WTC11 (cell line): Measurements from ENCODE around the gene PDLIM5. TPM values are rescaled to one million over a fixed set of nuclear protein-coding genes. Genes with fewer than 3 reads are reported as not detected.

Experiments used
- ATAC-seq: fragments of 200-7000 bp; cut with Tn5 transposase; 2 replicates; pipeline ENCODE4 v1.10.0; 2021; ENCODE audit warnings: mild to moderate bottlenecking, moderate library complexity
- CTCF ChIA-PET: fragments of 300-600 bp; sonication (Branson Sonifier 250); formaldehyde crosslinking; loops from one replicate; lab custom pipeline; 2021; ENCODE audit warnings: antibody characterized with exemption; lab: Charles Lee
- POLR2A ChIA-PET: fragments of 350-600 bp; sonication (Branson Sonifier 250); formaldehyde crosslinking; loops from one replicate; lab custom pipeline; 2021; ENCODE audit warnings: antibody characterized with exemption; lab: Charles Lee
- DNase-seq: peaks from one replicate; pipeline ENCODE4 v3.0.0; 2021; ENCODE audit warnings: low spot score
- H3K27ac Mint-ChIP-seq: 2 replicates; pipeline ENCODE4 v1.8.0; 2021; ENCODE audit warnings: mixed read lengths
- H3K27me3 Mint-ChIP-seq: 2 replicates; pipeline ENCODE4 v1.8.0; 2021; ENCODE audit warnings: low read depth, mild to moderate bottlenecking, moderate library complexity, mixed read lengths
- H3K36me3 Mint-ChIP-seq: 2 replicates; pipeline ENCODE4 v1.8.0; 2021; ENCODE audit warnings: mixed read lengths
- H3K4me1 Mint-ChIP-seq: 2 replicates; pipeline ENCODE4 v1.8.0; 2022; ENCODE audit warnings: mixed read lengths
- H3K4me3 Mint-ChIP-seq: 2 replicates; pipeline ENCODE4 v1.8.0; 2021; ENCODE audit warnings: mild to moderate bottlenecking, moderate library complexity, mixed read lengths
- H3K9me3 Mint-ChIP-seq: 2 replicates; pipeline ENCODE4 v1.8.0; 2021; ENCODE audit warnings: mixed read lengths
- CDX4 ChIP-seq: fragments of 250-450 bp; sonication (Bioruptor Pico); IDR thresholded peaks from 2 replicates; pipeline ENCODE4 v1.9.0; 2021; ENCODE audit warnings: moderate library complexity, mild to moderate bottlenecking, inconsistent platforms, borderline replicate concordance
- CREB1 ChIP-seq: sonication (generic); formaldehyde crosslinking; IDR thresholded peaks from 2 replicates; pipeline ENCODE4 v1.8.0; 2023; ENCODE audit warnings: mild to moderate bottlenecking, missing genetic modification reagents
- CTCF ChIP-seq: fragments of 200-600 bp; IDR thresholded peaks from 2 replicates; pipeline ENCODE4 v1.8.0; 2022; ENCODE audit warnings: antibody characterized with exemption
- E2F4 ChIP-seq: sonication (generic); formaldehyde crosslinking; IDR thresholded peaks from 2 replicates; pipeline ENCODE4 v1.8.1; 2022; ENCODE audit warnings: low read depth, mild to moderate bottlenecking, moderate library complexity, missing genetic modification reagents, borderline replicate concordance
- EMX1 ChIP-seq: fragments of 250-450 bp; sonication (Bioruptor Pico); IDR thresholded peaks from 2 replicates; pipeline ENCODE4 v1.8.0; 2021; ENCODE audit warnings: mild to moderate bottlenecking
- ESRRA ChIP-seq: sonication (generic); formaldehyde crosslinking; IDR thresholded peaks from 2 replicates; pipeline ENCODE4 v1.8.1; 2022; ENCODE audit warnings: mild to moderate bottlenecking, missing genetic modification reagents, borderline replicate concordance
- FOXK1 ChIP-seq: sonication (generic); formaldehyde crosslinking; IDR thresholded peaks from 2 replicates; pipeline ENCODE4 v1.8.0; 2022; ENCODE audit warnings: mild to moderate bottlenecking, moderate library complexity, missing genetic modification reagents
- GRHL2 ChIP-seq: fragments of 250-450 bp; sonication (Bioruptor Pico); IDR thresholded peaks from 2 replicates; pipeline ENCODE4 v1.8.0; 2022; ENCODE audit warnings: mild to moderate bottlenecking, moderate library complexity; ENCODE audit not compliant: insufficient replicate concordance, severe bottlenecking
- GTF2I ChIP-seq: fragments of 250-450 bp; sonication (Bioruptor Pico); conservative IDR thresholded peaks from 2 replicates; pipeline ENCODE4 v1.4.0; 2021; ENCODE audit warnings: mild to moderate bottlenecking
- IRF2 ChIP-seq: sonication (generic); formaldehyde crosslinking; IDR thresholded peaks from 2 replicates; pipeline ENCODE4 v1.8.0; 2022; ENCODE audit warnings: low read depth, missing genetic modification reagents, borderline replicate concordance
- JUN ChIP-seq: sonication (generic); formaldehyde crosslinking; IDR thresholded peaks from 2 replicates; pipeline ENCODE4 v1.8.0; 2023; ENCODE audit warnings: mild to moderate bottlenecking, missing genetic modification reagents
- NFE2L1 ChIP-seq: sonication (generic); formaldehyde crosslinking; IDR thresholded peaks from 2 replicates; pipeline ENCODE4 v1.8.1; 2023; ENCODE audit warnings: missing genetic modification reagents
- NR3C1 ChIP-seq: sonication (generic); formaldehyde crosslinking; conservative IDR thresholded peaks from 2 replicates; pipeline ENCODE4 v1.8.1; 2023; ENCODE audit warnings: low read depth, mild to moderate bottlenecking, missing genetic modification reagents
- RELA ChIP-seq: sonication (generic); formaldehyde crosslinking; IDR thresholded peaks from 2 replicates; pipeline ENCODE4 v1.8.1; 2022; ENCODE audit warnings: missing genetic modification reagents, mild to moderate bottlenecking, borderline replicate concordance
- RORB ChIP-seq: fragments of 250-450 bp; sonication (Bioruptor Pico); IDR thresholded peaks from 2 replicates; pipeline ENCODE4 v1.9.0; 2021; ENCODE audit warnings: mild to moderate bottlenecking
- TP53 ChIP-seq: sonication (generic); formaldehyde crosslinking; IDR thresholded peaks from 2 replicates; pipeline ENCODE4 v1.8.1; 2023; ENCODE audit warnings: mild to moderate bottlenecking, missing genetic modification reagents
- USF1 ChIP-seq: sonication (generic); formaldehyde crosslinking; IDR thresholded peaks from 2 replicates; pipeline ENCODE4 v1.8.0; 2022; ENCODE audit warnings: mild to moderate bottlenecking, missing genetic modification reagents
- USF2 ChIP-seq: sonication (generic); formaldehyde crosslinking; IDR thresholded peaks from 2 replicates; pipeline ENCODE4 v1.8.1; 2023; ENCODE audit warnings: mild to moderate bottlenecking, missing genetic modification reagents, moderate library complexity
- ZBTB21 ChIP-seq: sonication (generic); formaldehyde crosslinking; IDR thresholded peaks from 2 replicates; pipeline ENCODE4 v1.8.1; 2023; ENCODE audit warnings: mild to moderate bottlenecking, missing genetic modification reagents, borderline replicate concordance
- ZNF138 ChIP-seq: sonication (generic); formaldehyde crosslinking; conservative IDR thresholded peaks from 2 replicates; pipeline ENCODE4 v1.8.1; 2022; ENCODE audit warnings: mild to moderate bottlenecking, moderate library complexity, missing genetic modification reagents
- ZNF232 ChIP-seq: sonication (generic); formaldehyde crosslinking; IDR thresholded peaks from 2 replicates; pipeline ENCODE4 v1.8.0; 2022; ENCODE audit warnings: mild to moderate bottlenecking, missing genetic modification reagents
- ZNF396 ChIP-seq: fragments of 250-450 bp; sonication (Bioruptor Pico); IDR thresholded peaks from 2 replicates; pipeline ENCODE4 v1.8.0; 2021; ENCODE audit warnings: mild to moderate bottlenecking, moderate library complexity, borderline replicate concordance
- total RNA-seq: library from RNA; stranded (reverse); gene quantifications from 3 replicates; pipeline ENCODE4 v1.2.3, GENCODE V29; 2021
- TF ChIP-seq, protein P1 (sequence below): sonication (generic); formaldehyde crosslinking; IDR thresholded peaks from 2 replicates; pipeline ENCODE4 v1.8.1; 2023; ENCODE audit warnings: mild to moderate bottlenecking, missing genetic modification reagents, moderate library complexity
- TF ChIP-seq, protein P2 (sequence below): sonication (generic); formaldehyde crosslinking; conservative IDR thresholded peaks from 2 replicates; pipeline ENCODE4 v1.8.1; 2022; ENCODE audit warnings: mild to moderate bottlenecking, missing genetic modification reagents
- TF ChIP-seq, protein P3 (sequence below): sonication (generic); formaldehyde crosslinking; IDR thresholded peaks from 2 replicates; pipeline ENCODE4 v1.8.1; 2022; ENCODE audit warnings: missing genetic modification reagents, borderline replicate concordance
- TF ChIP-seq, protein P4 (sequence below): sonication (generic); formaldehyde crosslinking; IDR thresholded peaks from 2 replicates; pipeline ENCODE4 v1.8.0; 2022; ENCODE audit warnings: mild to moderate bottlenecking, missing genetic modification reagents

The PDLIM5 gene
- total RNA-seq, 1 experiment from 2014 or later: 51.5 TPM

- CTCF ChIA-PET: no interaction called here
- TF ChIP-seq E2F4 (CRISPR knock-in tag) (no peak), USF1 (CRISPR knock-in tag) (no peak), GRHL2 (CRISPR knock-in tag) (no peak), FOXK1 (CRISPR knock-in tag) (no peak), CDX4 (CRISPR knock-in tag) (no peak), EMX1 (no peak), NR3C1 (no peak), GTF2I (CRISPR knock-in tag) (no peak), NFE2L1 (CRISPR knock-in tag) (no peak), RELA (CRISPR knock-in tag) (no peak), CTCF (no peak), ZNF396 (CRISPR knock-in tag) (no peak), RORB (CRISPR knock-in tag) (no peak), ZNF138 (CRISPR knock-in tag) (no peak), USF2 (CRISPR knock-in tag) (no peak), IRF2 (CRISPR knock-in tag) (no peak), TP53 (no peak), JUN (CRISPR knock-in tag) (no peak)
- TF ChIP-seq, protein P1, sequence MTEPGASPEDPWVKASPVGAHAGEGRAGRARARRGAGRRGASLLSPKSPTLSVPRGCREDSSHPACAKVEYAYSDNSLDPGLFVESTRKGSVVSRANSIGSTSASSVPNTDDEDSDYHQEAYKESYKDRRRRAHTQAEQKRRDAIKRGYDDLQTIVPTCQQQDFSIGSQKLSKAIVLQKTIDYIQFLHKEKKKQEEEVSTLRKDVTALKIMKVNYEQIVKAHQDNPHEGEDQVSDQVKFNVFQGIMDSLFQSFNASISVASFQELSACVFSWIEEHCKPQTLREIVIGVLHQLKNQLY: no peak
- TF ChIP-seq, protein P2, sequence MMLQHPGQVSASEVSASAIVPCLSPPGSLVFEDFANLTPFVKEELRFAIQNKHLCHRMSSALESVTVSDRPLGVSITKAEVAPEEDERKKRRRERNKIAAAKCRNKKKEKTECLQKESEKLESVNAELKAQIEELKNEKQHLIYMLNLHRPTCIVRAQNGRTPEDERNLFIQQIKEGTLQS: no peak
These were observed 23.3 kb downstream of the PDLIM5 start for GRCh38 chr4:94475050-94475449.

GRCh38 chr4:94475794-94476193 is 24.1 kb downstream of the PDLIM5 start:
- Mint-ChIP-seq H3K36me3 (peaks cover 2% of the 10 kb centered on the region), H3K4me3 (no peak overlapping the region), H3K4me1 (peaks cover 55% of the 10 kb centered on the region), H3K9me3 (peaks cover 2% of the 10 kb centered on the region), H3K27ac (no peak overlapping the region), H3K27me3 (no peaks in the 10 kb centered on the region)
- CTCF ChIA-PET: no interaction called here
- ATAC-seq (no peak), DNase-seq (no peak)
- POLR2A ChIA-PET: no interaction called here
- TF ChIP-seq CREB1 (CRISPR knock-in tag) (no peak), ZNF232 (CRISPR knock-in tag) (no peak), NR3C1 (no peak), ESRRA (no peak), RORB (CRISPR knock-in tag) (no peak), ZNF396 (CRISPR knock-in tag) (no peak), ZBTB21 (CRISPR knock-in tag) (no peak), FOXK1 (CRISPR knock-in tag) (no peak)
- TF ChIP-seq, protein P3, sequence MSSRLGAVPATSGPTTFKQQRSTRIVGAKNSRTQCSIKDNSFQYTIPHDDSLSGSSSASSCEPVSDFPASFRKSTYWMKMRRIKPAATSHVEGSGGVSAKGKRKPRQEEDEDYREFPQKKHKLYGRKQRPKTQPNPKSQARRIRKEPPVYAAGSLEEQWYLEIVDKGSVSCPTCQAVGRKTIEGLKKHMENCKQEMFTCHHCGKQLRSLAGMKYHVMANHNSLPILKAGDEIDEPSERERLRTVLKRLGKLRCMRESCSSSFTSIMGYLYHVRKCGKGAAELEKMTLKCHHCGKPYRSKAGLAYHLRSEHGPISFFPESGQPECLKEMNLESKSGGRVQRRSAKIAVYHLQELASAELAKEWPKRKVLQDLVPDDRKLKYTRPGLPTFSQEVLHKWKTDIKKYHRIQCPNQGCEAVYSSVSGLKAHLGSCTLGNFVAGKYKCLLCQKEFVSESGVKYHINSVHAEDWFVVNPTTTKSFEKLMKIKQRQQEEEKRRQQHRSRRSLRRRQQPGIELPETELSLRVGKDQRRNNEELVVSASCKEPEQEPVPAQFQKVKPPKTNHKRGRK: no peak
- TF ChIP-seq, protein P4, sequence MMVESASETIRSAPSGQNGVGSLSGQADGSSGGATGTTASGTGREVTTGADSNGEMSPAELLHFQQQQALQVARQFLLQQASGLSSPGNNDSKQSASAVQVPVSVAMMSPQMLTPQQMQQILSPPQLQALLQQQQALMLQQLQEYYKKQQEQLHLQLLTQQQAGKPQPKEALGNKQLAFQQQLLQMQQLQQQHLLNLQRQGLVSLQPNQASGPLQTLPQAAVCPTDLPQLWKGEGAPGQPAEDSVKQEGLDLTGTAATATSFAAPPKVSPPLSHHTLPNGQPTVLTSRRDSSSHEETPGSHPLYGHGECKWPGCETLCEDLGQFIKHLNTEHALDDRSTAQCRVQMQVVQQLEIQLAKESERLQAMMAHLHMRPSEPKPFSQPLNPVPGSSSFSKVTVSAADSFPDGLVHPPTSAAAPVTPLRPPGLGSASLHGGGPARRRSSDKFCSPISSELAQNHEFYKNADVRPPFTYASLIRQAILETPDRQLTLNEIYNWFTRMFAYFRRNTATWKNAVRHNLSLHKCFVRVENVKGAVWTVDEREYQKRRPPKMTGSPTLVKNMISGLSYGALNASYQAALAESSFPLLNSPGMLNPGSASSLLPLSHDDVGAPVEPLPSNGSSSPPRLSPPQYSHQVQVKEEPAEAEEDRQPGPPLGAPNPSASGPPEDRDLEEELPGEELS (CRISPR knock-in tag): no peak

More at GRCh38 chr4:94475050-94475449, 23.3 kb downstream of the PDLIM5 start:
- H3K4me1 Mint-ChIP-seq: peaks cover 48% of the 10 kb centered on the region
- H3K27ac Mint-ChIP-seq: 0 out of 2 replicates have a peak overlapping the region, but pooled peaks have one; percentile 45
- peaks cover 10% of the 10 kb centered on the region for H3K9me3 Mint-ChIP-seq
- H3K4me3 Mint-ChIP-seq: no peak overlapping the region
- H3K27me3 Mint-ChIP-seq: no peaks in the 10 kb centered on the region
- DNase-seq (no peak), ATAC-seq (no peak)
- H3K36me3 Mint-ChIP-seq: peaks cover 10% of the 10 kb centered on the region
- POLR2A ChIA-PET: no interaction called here
